IPS-NIHi7 (cell line): Measurements from ENCODE around the gene MYO5B.

Experiments used
- DNase-seq: peaks from one replicate; pipeline ENCODE4 v3.0.0; 2012; ENCODE audit warnings: mixed read lengths; ENCODE audit errors: extremely low spot score

Gene MYO5B

GRCh38 chr18:50069422-50069821, 125.5 kb downstream of the MYO5B start:
- no peak for DNase-seq

DNA sequence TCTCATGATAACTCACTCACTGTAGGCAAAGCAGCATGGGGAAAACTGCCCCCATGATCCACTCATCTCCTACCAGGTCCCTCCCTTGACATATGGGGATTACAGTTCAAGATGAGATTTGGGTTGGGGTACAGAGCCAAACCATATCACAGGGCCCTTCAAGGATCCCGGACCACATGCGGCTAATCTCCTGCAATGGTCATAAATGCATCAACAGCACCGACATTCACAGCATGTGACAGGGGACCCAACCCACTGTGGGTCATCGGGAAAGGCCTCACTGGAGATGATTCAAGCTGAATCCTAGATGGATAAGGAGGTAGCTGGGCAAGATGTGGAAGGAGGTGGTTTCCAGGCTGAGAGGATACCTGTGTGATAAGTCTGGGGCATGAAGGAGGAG, 129.4 kb downstream of the MYO5B start:
- DNase-seq = no peak

GRCh38 chr18:50065039-50065438, 129.9 kb downstream of the MYO5B start:
- DNase-seq = no peak

GRCh38 chr18:50061876-50062517, 132.9 kb downstream of the MYO5B start:
- no peak for DNase-seq

- no peak for DNase-seq
Measured at GRCh38 chr18:50060822-50061221, 134.1 kb downstream of the MYO5B start.

DNA sequence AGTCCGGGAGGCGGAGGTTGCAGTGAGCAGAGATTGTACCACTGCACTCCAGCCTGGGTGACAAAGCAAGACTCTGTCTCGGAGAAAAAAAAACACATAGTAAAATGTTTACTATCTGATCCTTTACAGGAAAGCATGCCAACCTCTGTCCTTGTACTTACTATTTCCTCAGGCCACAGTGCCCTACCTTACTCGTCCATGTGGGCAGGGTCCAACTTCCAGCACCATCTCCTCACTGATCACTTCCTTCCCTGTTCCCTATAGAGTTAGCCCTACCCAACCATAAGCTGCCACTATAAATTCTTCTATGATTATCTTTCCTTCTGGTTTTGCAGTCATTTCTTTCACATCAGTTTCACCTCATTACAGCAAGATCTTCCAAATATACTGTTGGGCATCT, 136.2 kb downstream of the MYO5B start:
- no peak for DNase-seq

DNA sequence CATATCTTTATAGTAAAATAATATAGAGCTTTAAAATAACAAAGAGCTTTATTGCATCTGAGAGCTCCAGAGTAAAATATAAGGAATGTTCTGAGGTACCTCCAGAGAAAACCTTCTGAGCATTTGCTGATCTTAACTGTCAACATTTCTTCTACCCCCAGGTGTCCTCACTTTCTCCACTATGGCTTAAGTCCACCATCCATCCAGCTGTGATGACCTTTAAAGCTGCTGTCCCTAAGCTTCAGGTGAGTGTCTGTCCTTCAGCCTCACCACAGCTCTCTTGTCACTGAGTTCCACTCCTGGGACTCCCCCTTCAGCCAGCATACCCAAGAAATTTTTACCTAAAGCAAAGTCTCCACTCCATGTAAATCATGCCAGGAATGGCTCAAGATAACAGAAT, 137.9 kb downstream of the MYO5B start:
- peak; percentile 19 for DNase-seq

DNA sequence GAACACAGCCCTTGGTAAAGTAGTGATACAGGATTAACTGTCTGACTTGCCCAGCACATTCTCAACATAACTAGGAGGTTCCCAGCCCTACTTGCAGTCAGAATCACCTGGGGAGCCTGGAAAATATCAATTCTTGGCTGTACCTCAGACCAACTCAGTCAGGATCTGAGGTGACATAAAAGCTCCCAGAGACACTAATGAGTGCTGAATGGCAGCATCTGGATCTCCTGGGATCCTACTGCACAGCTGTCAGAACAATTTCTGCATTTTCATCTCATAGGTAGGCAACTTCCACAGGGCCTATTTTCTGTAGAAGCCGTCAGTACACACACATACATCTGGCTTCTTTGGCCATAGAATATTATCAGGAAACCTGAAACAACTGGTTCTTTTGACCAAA, 138.8 kb downstream of the MYO5B start:
- DNase-seq = no peak

DNA sequence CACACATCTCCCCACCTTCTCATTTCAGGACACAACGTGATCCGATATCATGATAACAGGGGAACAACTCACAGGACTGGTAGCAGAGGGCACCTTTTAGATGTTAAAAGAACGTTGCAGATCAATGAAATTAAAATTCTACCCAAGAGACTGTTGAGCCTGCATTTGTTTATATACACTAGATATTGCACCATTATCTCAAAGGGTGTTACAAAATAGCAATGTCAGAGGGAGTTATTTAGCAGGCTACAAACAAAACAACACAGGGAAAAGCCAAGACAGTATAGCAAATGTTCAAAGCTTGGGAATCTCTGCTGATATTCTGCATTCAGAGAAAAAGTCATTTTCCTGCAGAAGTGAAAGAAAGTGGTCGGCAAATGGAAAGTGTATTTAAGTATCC, 139.5 kb downstream of the MYO5B start:
- no peak for DNase-seq

- DNase-seq = no peak
Measured at GRCh38 chr18:50053111-50053510, 141.8 kb downstream of the MYO5B start.

DNA sequence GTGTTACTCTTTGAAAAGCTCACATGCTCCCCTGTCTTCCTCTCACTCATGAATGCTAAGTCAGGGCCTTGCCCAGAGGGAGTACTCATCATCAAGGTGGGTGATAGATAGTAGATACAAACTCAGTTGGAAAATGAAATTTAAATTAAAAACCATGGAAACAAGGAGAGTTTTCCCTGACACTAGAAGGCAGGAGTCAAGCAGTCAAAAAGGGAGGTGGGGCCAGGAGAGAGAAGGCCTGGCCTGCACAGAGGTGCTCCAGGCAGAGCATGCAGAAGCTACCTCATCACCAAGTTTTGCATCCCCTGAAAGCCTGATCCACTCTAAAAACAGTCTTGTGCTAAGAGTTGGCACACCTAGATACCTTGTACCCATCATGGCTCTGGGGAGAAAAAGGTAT, 143.7 kb downstream of the MYO5B start:
- DNase-seq = peak; percentile 71

GRCh38 chr18:50045126-50045525, 149.8 kb downstream of the MYO5B start:
- no peak for DNase-seq

DNA sequence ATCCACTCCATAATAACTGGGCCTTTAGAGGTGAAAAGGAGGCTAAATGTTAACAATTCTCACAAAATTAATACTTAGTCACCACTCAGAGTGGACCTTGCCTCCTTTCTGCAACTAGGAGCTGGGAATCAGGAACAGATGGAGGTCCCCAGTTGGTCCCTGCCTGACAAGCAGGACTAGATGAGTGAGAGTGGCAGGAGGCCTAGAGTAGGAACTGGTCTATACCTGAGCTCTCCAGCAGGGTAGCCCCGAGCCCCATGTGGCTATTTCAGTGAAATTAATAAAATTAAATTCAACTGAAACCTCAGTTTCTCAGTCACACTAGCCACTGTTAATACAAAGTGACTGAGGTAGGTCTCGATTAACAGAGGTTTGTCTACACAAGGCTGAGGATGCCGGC, 150.5 kb downstream of the MYO5B start:
- DNase-seq = peak; percentile 51

DNA sequence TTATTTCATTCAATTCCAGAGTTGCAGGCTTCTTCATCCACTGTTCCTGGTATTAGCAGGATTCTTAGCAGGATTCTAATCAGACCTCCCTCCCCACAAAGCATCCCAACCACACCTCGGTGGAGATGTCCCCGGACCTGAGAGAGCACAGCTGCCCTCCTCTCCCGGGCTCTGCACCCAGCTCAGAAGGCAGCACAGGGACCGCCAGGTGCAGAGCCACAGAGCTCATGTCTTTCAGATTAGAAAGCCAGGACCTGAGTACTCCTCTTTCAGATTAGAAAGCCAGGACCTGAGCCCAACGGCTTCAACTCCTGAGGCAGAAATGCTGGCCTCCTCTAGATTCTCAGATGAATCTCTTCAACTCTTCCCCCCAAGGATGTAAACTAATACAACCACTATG, 152.3 kb downstream of the MYO5B start:
- no peak for DNase-seq

DNA sequence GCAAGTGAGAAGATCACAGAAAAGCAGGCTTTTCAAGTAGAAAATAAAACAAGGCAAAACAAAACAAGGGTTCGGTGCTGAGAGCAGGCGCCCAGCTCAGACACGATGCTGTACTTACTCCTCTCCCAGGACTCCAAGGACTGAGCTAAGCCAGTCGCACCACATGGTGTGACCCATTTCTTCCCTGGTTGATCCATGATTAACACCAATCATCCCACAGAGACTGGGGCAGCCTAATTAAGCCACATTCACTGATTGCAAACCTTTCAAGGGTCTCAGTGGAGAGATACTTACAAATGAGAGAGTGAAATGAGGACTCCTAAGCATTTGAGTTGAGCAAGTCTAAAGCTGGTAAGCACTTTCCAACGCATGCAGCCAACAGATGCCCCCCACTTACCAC, 155.2 kb downstream of the MYO5B start:
- DNase-seq = no peak

GRCh38 chr18:50038448-50038847, 156.5 kb downstream of the MYO5B start:
- no peak for DNase-seq

DNA sequence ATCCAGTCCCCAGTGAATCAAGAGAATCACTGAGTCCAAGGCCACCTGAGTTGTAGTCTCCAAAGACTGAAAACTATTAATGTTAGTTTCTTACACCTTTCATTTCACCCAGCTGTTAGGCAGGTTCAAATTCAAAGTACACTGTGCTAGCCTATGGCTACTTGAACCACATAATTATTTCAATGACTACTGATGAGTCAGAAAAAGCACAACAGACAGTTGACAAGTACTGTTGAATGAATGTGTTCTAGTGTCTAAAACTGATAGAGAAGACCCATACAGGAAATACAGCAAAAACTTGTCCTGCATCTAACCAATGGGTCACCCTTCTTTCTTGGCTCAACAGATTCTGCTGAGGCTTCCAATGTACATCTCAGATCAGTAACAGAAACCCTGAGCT, 160.9 kb downstream of the MYO5B start:
- no peak for DNase-seq

DNA sequence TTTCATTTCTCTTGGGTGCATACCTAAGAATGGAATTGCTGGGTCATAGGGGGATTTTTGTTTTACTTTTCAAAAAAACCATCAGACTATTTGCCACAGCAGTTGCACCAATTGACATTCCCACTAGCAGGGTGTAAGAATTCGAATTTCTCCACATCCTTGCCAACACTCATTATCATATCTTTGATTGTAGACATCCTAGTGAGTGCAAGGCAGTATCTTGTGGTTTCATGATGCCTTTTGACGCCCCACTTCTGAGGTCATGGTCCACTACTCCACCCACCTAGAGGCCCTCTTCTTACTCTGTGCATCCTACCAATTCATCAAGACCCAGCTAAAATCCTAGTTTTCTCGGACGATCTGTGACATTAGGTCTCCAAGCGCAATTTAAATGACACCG, 161.9 kb downstream of the MYO5B start:
- DNase-seq = no peak

DNA sequence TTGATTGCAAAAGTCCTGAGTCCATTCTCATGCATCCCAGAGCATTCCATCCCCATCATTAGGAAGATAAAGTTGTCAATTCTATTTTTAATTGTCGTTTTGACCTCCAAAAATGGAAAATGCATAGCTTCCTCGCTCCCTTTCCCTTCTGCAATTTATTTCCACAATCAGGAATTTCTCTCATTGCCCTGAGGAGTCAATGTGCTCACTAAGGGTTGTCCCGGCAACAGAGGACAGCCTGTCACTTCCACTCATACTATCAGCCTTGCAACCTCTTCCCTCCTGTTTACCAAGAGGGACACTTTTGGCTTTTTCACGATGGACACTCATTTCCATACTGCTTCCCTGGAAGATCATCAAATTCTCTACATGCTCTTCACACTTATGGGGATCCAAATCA, 164.8 kb downstream of the MYO5B start:
- DNase-seq = no peak

- no peak for DNase-seq
Measured at GRCh38 chr18:50027996-50028395, 167.0 kb downstream of the MYO5B start.

DNA sequence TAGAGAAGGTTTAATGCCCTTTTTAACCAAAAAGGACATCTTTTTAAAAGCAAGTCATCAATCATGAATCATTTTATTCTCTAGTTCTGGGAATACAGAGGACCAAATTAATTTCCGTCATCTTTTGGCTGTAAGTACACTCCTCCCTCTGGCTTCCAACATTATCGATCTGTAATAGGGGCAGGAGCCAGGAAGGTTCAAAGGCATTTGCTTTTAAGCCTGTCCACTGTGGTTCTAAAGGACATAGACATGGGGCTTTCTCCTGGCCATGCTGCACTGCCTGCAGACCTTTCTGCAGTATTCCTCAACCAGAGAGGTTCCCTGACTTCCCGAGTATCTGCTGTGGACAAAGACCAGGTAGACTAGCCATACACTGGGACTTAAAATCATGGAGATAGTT, 170.5 kb downstream of the MYO5B start:
- DNase-seq = no peak

DNA sequence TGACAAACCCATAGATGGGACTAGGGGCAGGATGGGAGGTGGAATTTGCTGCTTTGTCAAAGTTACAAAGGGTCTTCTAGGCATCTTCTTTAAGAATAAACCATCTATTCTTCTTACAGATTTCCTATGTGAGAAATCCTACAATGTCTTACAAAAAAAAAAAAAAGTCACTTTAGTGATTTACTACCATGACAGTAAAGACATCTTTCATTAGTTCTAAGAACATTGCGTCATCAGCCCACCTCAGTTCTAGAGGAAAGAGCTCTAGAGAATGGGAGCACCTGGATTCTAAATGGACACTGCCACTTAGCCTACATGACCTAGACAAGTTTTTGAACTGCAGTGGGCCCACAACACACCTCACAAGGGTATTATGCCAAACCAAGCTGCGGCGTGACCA, 172.0 kb downstream of the MYO5B start:
- no peak for DNase-seq

- no peak for DNase-seq
Measured at GRCh38 chr18:50014606-50015005, 180.3 kb downstream of the MYO5B start.

GRCh38 chr18:50013363-50014138, 181.4 kb downstream of the MYO5B start:
- DNase-seq = no peak
